IPS-20b (cell line): ENCODE results near the gene MRE11.
A peak's percentile ranks its signal among the peaks of the same experiment; 100 is the strongest.
"Not testable (repeated sequence)": the region's sequence is repeated elsewhere in the genome, so short reads cannot be mapped to it uniquely, and the experiment has no call there.

Experiments used
- H3K27ac ChIP-seq: one replicate; pipeline ENCODE4 v1.5.1; 2013; ENCODE audit warnings: low read length
- H3K27me3 ChIP-seq: 2 replicates; pipeline ENCODE4 v1.6.1; 2013; ENCODE audit warnings: mild to moderate bottlenecking, low read length, inconsistent platforms; ENCODE audit not compliant: insufficient read depth
- H3K36me3 ChIP-seq: 2 replicates; pipeline ENCODE4 v1.6.1; 2013; ENCODE audit warnings: low read depth, mild to moderate bottlenecking, inconsistent platforms, low read length, moderate library complexity; ENCODE audit not compliant: insufficient read depth
- H3K4me1 ChIP-seq: 2 replicates; pipeline ENCODE4 v1.6.1; 2013; ENCODE audit warnings: mild to moderate bottlenecking, control low read depth, inconsistent platforms, low read length, moderate library complexity; ENCODE audit not compliant: insufficient read depth
- H3K4me3 ChIP-seq: 2 replicates; pipeline ENCODE4 v1.5.1; 2013; ENCODE audit warnings: mild to moderate bottlenecking, low read length, inconsistent platforms
- H3K9ac ChIP-seq: 2 replicates; pipeline ENCODE4 v1.6.1; 2013; ENCODE audit warnings: low read depth, mild to moderate bottlenecking, inconsistent platforms, low read length, moderate library complexity
- H3K9me3 ChIP-seq: 2 replicates; pipeline ENCODE4 v1.6.1; 2013; ENCODE audit warnings: mild to moderate bottlenecking, low read depth, low read length, inconsistent platforms; ENCODE audit not compliant: insufficient read depth

MRE11 gene

GRCh38 chr11:94524341-94524740, 30.7 kb upstream of the MRE11 start:
- no peaks in the 10 kb centered on the region for H3K4me1 ChIP-seq
- no peaks in the 10 kb centered on the region for H3K9me3 ChIP-seq
- no peak overlapping the region for H3K9ac ChIP-seq
- no peaks in the 10 kb centered on the region for H3K36me3 ChIP-seq
- H3K27me3 ChIP-seq, result no peaks in the 10 kb centered on the region
- H3K27ac ChIP-seq, result no peak overlapping the region
- H3K4me3 ChIP-seq, result no peak overlapping the region

GRCh38 chr11:94521684-94522083, 28.0 kb upstream of the MRE11 start:
- H3K27me3 ChIP-seq, result no peaks in the 10 kb centered on the region
- no peaks in the 10 kb centered on the region for H3K4me1 ChIP-seq
- no peaks in the 10 kb centered on the region for H3K9me3 ChIP-seq
- no peak overlapping the region for H3K9ac ChIP-seq
- H3K36me3 ChIP-seq, result no peaks in the 10 kb centered on the region
- H3K27ac ChIP-seq, result no peak overlapping the region
- H3K4me3 ChIP-seq, result no peak overlapping the region

- H3K9ac ChIP-seq, result no peak overlapping the region
- no peak overlapping the region for H3K4me3 ChIP-seq
- H3K4me1 ChIP-seq, result no peaks in the 10 kb centered on the region
- H3K27me3 ChIP-seq, result no peaks in the 10 kb centered on the region; the same call in 1 of the 2 replicates
- H3K36me3 ChIP-seq, result no peaks in the 10 kb centered on the region
- no peak overlapping the region for H3K27ac ChIP-seq
- no peaks in the 10 kb centered on the region for H3K9me3 ChIP-seq
Measured at GRCh38 chr11:94519478-94520084, 25.9 kb upstream of the MRE11 start.

- H3K9ac ChIP-seq, result no peak overlapping the region
- no peak overlapping the region for H3K4me3 ChIP-seq
- peaks cover 11% of the 10 kb centered on the region for H3K27me3 ChIP-seq
- no peaks in the 10 kb centered on the region for H3K4me1 ChIP-seq
- H3K27ac ChIP-seq, result no peak overlapping the region
- no peaks in the 10 kb centered on the region for H3K36me3 ChIP-seq
- no peaks in the 10 kb centered on the region for H3K9me3 ChIP-seq
Measured at GRCh38 chr11:94518300-94518699, 24.7 kb upstream of the MRE11 start.

GRCh38 chr11:94516725-94517124, 23.1 kb upstream of the MRE11 start:
- H3K9me3 ChIP-seq, result no peaks in the 10 kb centered on the region
- H3K4me1 ChIP-seq, result no peaks in the 10 kb centered on the region
- no peak overlapping the region for H3K4me3 ChIP-seq
- peaks cover 26% of the 10 kb centered on the region for H3K27me3 ChIP-seq
- no peak overlapping the region for H3K27ac ChIP-seq
- no peak overlapping the region for H3K9ac ChIP-seq
- H3K36me3 ChIP-seq, result no peaks in the 10 kb centered on the region

GRCh38 chr11:94515398-94515797, 21.8 kb upstream of the MRE11 start:
- peaks cover 33% of the 10 kb centered on the region for H3K27me3 ChIP-seq
- H3K36me3 ChIP-seq, result no peaks in the 10 kb centered on the region
- H3K4me3 ChIP-seq, result no peak overlapping the region
- H3K9me3 ChIP-seq, result no peaks in the 10 kb centered on the region
- no peak overlapping the region for H3K9ac ChIP-seq
- no peaks in the 10 kb centered on the region for H3K4me1 ChIP-seq
- no peak overlapping the region for H3K27ac ChIP-seq

- H3K36me3 ChIP-seq, result no peaks in the 10 kb centered on the region
- H3K4me1 ChIP-seq, result no peaks in the 10 kb centered on the region
- H3K9ac ChIP-seq, result no peak overlapping the region
- H3K9me3 ChIP-seq, result no peaks in the 10 kb centered on the region
- peaks cover 33% of the 10 kb centered on the region for H3K27me3 ChIP-seq
- H3K4me3 ChIP-seq, result peak overlapping the region; percentile 56; the same call in 1 of the 2 replicates
- no peak overlapping the region for H3K27ac ChIP-seq
Measured at GRCh38 chr11:94513091-94513490, 19.4 kb upstream of the MRE11 start.

- Histone ChIP-seq H3K4me3 (peak within 1 kb of the TSS; percentile 56), H3K27ac (no peak within 1 kb of the TSS), H3K36me3 (no peaks in the 10 kb centered on the region), H3K9ac (no peak within 1 kb of the TSS), H3K27me3 (peaks cover 33% of the 10 kb centered on the region), H3K4me1 (no peaks in the 10 kb centered on the region), H3K9me3 (no peaks in the 10 kb centered on the region)
Measured at GRCh38 chr11:94511932-94512781, 18.5 kb upstream of the MRE11 start, which contains the start of gene C11orf97. Gene C11orf97, plus strand, starts transcription at chr11:94512461. Its CDS starts 68 bp downstream, at chr11:94512529.

GRCh38 chr11:94507485-94507884, 13.8 kb upstream of the MRE11 start:
- Histone ChIP-seq H3K27me3 (peaks cover 14% of the 10 kb centered on the region), H3K27ac (no peak overlapping the region), H3K9ac (no peak overlapping the region), H3K4me3 (no peak overlapping the region), H3K9me3 (no peaks in the 10 kb centered on the region), H3K4me1 (no peaks in the 10 kb centered on the region), H3K36me3 (no peaks in the 10 kb centered on the region)

GRCh38 chr11:94506513-94506912, 12.9 kb upstream of the MRE11 start:
- H3K36me3 ChIP-seq, H3K4me3 ChIP-seq, H3K9me3 ChIP-seq, H3K27me3 ChIP-seq, H3K4me1 ChIP-seq, H3K27ac ChIP-seq, H3K9ac ChIP-seq: not testable (repeated sequence)

- Histone ChIP-seq H3K27me3 (no peaks in the 10 kb centered on the region), H3K9ac (no peak overlapping the region), H3K36me3 (no peaks in the 10 kb centered on the region), H3K4me3 (no peak overlapping the region), H3K27ac (no peak overlapping the region), H3K9me3 (no peaks in the 10 kb centered on the region), H3K4me1 (no peaks in the 10 kb centered on the region)
Measured at GRCh38 chr11:94504689-94505293, 11.1 kb upstream of the MRE11 start.

GRCh38 chr11:94501522-94501921, 7.9 kb upstream of the MRE11 start:
- Histone ChIP-seq H3K4me1 (no peaks in the 10 kb centered on the region), H3K9ac (no peak overlapping the region), H3K9me3 (no peaks in the 10 kb centered on the region), H3K4me3 (no peak overlapping the region), H3K27ac (no peak overlapping the region), H3K27me3 (no peaks in the 10 kb centered on the region), H3K36me3 (peaks cover 25% of the 10 kb centered on the region)
